ENCODE results near the gene RNF223.
"Not testable (repeated sequence)": the region's sequence is repeated elsewhere in the genome, so short reads cannot be mapped to it uniquely, and the experiment has no call there.

Gene RNF223

DNA sequence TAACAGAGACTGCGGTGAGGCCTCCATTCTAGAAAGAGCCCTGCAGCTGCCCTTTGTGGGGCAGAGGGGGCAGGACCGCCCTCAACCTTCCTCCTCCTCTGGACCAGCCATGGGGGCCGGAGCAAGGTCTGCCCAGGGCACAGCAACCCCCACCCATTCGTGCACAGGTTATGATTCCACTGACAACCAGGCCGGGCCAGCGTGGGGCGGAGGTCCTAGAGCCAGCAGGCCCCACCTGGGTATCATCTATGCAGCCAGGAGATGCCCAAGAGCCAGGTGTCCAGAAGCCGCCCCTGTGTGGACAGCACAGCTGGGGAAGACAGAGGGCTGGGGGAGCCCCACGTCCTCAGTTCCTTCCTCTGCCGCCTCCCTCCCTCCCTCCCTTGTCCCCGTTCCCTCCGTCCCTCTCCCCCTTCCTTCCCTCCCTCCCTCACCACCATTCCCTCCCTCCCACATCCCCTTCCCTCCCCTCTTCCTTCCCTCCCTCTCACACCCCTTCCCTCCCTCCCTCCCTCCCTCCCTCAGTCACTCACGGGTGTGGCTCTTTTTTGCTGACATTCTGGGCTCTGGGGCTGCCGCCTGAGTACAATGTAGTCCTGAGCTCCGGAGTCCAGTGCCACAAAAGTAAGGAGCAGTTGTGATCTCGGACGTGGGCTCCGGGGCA lies 12.3 kb downstream of the RNF223 start:
- DNase-seq (ENCODE audit: low read depth in 1 of 2, low spot score in 1 of 2), result no peak

- DNase-seq (ENCODE audit: low read depth in 1 of 2, low spot score in 1 of 2), result no peak
Observed at GRCh38 chr1:1060281-1061000, 13.7 kb downstream of the RNF223 start.

DNA sequence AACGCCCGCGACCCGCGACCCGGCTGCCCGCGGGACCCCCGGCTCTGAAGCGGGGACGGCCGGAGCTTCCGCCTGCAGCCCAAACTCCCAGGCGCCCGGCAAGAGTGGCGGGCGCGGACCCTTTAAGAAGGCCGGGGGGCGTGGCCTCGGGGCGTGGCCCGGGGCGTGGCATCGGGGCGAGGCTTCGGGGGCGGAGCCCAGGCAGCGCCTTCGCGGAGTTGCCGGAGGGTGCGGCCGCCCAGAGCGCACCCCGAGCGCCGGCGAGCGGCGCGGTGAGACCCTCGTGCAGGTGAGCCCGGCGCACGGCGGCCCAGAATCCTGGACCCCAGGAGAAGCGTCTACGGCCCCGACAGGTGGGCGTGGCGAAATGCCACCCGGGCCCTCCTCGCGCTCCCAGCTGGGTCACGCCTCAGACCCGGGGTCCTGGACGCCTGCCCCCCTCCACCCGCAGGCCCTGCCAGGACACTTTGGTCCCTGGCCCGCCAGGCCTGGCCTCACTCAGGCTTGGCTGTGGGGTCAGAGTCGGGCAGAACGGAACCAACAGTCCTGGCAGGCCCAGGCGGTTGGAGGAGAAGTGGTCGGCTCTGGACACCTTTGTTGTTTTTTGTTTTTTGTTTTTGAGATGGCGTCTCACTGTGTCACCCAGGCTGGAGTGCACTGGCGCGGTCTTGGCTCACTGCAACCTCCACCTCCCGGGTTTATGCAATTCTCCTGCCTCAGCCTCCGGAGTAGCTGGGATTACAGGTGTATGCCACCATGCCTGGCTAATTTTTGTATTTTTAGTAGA lies 14.4 kb downstream of the RNF223 start:
- peak; percentile 88 to 91 for DNase-seq (ENCODE audit: low read depth in 1 of 2, low spot score in 1 of 2)

GRCh38 chr1:1058921-1059493 lies 15.1 kb downstream of the RNF223 start:
- no peak for DNase-seq (ENCODE audit: low read depth in 1 of 2, low spot score in 1 of 2)

GRCh38 chr1:1058088-1058905 lies 15.8 kb downstream of the RNF223 start:
- no peak for DNase-seq (ENCODE audit: low read depth in 1 of 2, low spot score in 1 of 2)

DNA sequence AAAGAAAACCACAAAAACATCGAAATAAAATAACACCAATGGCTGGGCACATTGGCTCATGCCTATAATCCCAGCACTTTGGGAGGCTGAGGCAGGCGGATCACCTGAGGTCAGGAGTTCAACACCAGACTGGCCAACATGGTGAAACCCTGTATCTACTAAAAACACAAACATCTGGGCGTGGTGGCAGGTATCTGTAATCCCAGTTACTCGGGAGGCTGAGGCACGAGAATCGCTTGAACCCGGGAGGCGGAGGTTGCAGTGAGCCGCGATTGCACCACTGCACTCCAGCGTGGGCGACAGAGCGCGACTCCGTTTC lies 16.4 kb downstream of the RNF223 start:
- DNase-seq (ENCODE audit: low read depth in 1 of 2, low spot score in 1 of 2), result not testable (repeated sequence)

GRCh38 chr1:1055841-1056736 lies 18.0 kb downstream of the RNF223 start:
- no peak for DNase-seq (ENCODE audit: low read depth in 1 of 2, low spot score in 1 of 2)

- DNase-seq (ENCODE audit: low read depth in 1 of 2, low spot score in 1 of 2), result no peak
Observed at GRCh38 chr1:1054971-1055370, 19.1 kb downstream of the RNF223 start.

GRCh38 chr1:1054099-1054700 lies 19.9 kb downstream of the RNF223 start:
- DNase-seq (ENCODE audit: low read depth in 1 of 2, low spot score in 1 of 2), result no peak

- no peak for DNase-seq (ENCODE audit: low read depth in 1 of 2, low spot score in 1 of 2)
Observed at GRCh38 chr1:1053682-1054081, 20.4 kb downstream of the RNF223 start.

- no peak for DNase-seq (ENCODE audit: low read depth in 1 of 2, low spot score in 1 of 2)
Observed at GRCh38 chr1:1053022-1053421, 21.1 kb downstream of the RNF223 start.

GRCh38 chr1:1052003-1052840 lies 21.9 kb downstream of the RNF223 start:
- DNase-seq (ENCODE audit: low read depth in 1 of 2, low spot score in 1 of 2), result no peak

- no peak for DNase-seq (ENCODE audit: low read depth in 1 of 2, low spot score in 1 of 2)
Observed at GRCh38 chr1:1051127-1051810, 22.8 kb downstream of the RNF223 start.

- DNase-seq (ENCODE audit: low read depth in 1 of 2, low spot score in 1 of 2), result no peak
Observed at GRCh38 chr1:1050577-1051052, 23.5 kb downstream of the RNF223 start.

DNA sequence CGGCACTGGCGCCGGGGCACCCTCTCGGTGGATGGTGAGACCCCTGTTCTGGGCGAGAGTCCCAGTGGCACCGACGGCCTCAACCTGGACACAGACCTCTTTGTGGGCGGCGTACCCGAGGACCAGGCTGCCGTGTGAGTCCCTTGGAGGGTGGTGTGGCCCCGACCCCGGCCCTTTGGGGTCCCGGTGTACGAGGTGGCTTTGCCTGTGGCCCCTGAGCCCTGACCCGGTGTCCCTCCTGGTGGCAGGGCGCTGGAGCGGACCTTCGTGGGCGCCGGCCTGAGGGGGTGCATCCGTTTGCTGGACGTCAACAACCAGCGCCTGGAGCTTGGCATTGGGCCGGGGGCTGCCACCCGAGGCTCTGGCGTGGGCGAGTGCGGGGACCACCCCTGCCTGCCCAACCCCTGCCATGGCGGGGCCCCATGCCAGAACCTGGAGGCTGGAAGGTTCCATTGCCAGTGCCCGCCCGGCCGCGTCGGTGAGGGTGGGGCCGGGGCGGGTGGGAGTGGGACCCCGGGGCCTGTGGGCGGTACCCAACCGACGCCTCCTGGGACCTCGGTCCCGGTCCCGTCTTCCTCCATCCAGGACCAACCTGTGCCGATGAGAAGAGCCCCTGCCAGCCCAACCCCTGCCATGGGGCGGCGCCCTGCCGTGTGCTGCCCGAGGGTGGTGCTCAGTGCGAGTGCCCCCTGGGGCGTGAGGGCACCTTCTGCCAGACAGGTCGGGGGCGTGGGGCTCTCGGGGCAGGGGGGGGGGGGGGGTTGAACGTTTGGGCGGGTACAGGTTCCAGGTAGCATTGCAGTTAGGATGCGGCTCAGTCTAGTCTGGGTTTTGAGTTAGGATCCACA lies 24.6 kb downstream of the RNF223 start:
- no peak for DNase-seq (ENCODE audit: low read depth in 1 of 2, low spot score in 1 of 2)

- DNase-seq (ENCODE audit: low read depth in 1 of 2, low spot score in 1 of 2), result no peak
Observed at GRCh38 chr1:1048765-1049164, 25.3 kb downstream of the RNF223 start.

DNA sequence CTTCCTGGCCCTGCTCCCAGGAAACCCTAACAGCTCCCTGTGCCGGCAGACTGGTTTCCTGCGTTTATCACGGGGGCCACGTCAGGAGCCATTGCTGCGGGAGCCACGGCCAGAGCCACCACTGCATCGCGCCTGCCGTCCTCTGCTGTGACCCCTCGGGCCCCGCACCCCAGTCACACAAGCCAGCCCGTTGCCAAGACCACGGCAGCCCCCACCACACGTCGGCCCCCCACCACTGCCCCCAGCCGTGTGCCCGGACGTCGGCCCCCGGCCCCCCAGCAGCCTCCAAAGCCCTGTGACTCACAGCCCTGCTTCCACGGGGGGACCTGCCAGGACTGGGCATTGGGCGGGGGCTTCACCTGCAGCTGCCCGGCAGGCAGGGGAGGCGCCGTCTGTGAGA lies 26.1 kb downstream of the RNF223 start:
- DNase-seq (ENCODE audit: low read depth in 1 of 2, low spot score in 1 of 2), result no peak
